Neural progenitor cell (in vitro differentiated cells): ENCODE data around the gene RAB3GAP2.

ENCODE experiments used
- EZH2 ChIP-seq: fragments of 200-600 bp; sonication (generic); IDR thresholded peaks from 2 replicates; pipeline ENCODE4 v1.6.1; 2017; ENCODE audit warnings: antibody characterized with exemption, mild to moderate bottlenecking, moderate library complexity
- EZH2phosphoT487 ChIP-seq: fragments of 200-600 bp; sonication (generic); IDR thresholded peaks from 2 replicates; pipeline ENCODE4 v1.6.1; 2017; ENCODE audit warnings: antibody characterized with exemption
- TF ChIP-seq, protein P1 (sequence below): fragments of 200-600 bp; sonication (generic); IDR thresholded peaks from 2 replicates; pipeline ENCODE4 v1.5.1; 2017; ENCODE audit warnings: antibody characterized with exemption, mild to moderate bottlenecking

GRCh38 chr1:220301630-220302029 is 29.4 kb upstream of the RAB3GAP2 start:
- TF ChIP-seq, protein P1, sequence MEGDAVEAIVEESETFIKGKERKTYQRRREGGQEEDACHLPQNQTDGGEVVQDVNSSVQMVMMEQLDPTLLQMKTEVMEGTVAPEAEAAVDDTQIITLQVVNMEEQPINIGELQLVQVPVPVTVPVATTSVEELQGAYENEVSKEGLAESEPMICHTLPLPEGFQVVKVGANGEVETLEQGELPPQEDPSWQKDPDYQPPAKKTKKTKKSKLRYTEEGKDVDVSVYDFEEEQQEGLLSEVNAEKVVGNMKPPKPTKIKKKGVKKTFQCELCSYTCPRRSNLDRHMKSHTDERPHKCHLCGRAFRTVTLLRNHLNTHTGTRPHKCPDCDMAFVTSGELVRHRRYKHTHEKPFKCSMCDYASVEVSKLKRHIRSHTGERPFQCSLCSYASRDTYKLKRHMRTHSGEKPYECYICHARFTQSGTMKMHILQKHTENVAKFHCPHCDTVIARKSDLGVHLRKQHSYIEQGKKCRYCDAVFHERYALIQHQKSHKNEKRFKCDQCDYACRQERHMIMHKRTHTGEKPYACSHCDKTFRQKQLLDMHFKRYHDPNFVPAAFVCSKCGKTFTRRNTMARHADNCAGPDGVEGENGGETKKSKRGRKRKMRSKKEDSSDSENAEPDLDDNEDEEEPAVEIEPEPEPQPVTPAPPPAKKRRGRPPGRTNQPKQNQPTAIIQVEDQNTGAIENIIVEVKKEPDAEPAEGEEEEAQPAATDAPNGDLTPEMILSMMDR, result no peak
- no peak for TF ChIP-seq EZH2
- no peak for TF ChIP-seq EZH2phosphoT487
